Type B pancreatic cell (in vitro differentiated cells): ENCODE measurements around the gene RASL11A. TPM values are rescaled to one million over a fixed set of nuclear protein-coding genes. Genes with fewer than 3 reads are reported as not detected.

Source experiments
- DNase-seq: peaks from one replicate; pipeline ENCODE4 v3.0.0; 2021; ENCODE audit warnings: mixed read lengths; ENCODE audit not compliant: unreplicated experiment; ENCODE audit errors: extremely low spot score
- H3K27ac Mint-ChIP-seq: 2 replicates; pipeline ENCODE4 v1.8.0; 2021; ENCODE audit warnings: mild to moderate bottlenecking, mixed read lengths
- H3K27me3 Mint-ChIP-seq: 2 replicates; pipeline ENCODE4 v1.8.0; 2021; ENCODE audit warnings: mixed read lengths
- H3K36me3 Mint-ChIP-seq: 2 replicates; pipeline ENCODE4 v1.8.0; 2021; ENCODE audit warnings: mixed read lengths
- H3K4me1 Mint-ChIP-seq: one replicate; pipeline ENCODE4 v1.8.0; 2021; ENCODE audit warnings: mixed read lengths; ENCODE audit not compliant: unreplicated experiment
- H3K4me3 Mint-ChIP-seq: 2 replicates; pipeline ENCODE4 v1.8.0; 2021; ENCODE audit warnings: mild to moderate bottlenecking, mixed read lengths
- H3K9me3 Mint-ChIP-seq: 2 replicates; pipeline ENCODE4 v1.8.0; 2021; ENCODE audit warnings: mixed read lengths
- total RNA-seq: library from RNA; stranded (reverse); gene quantifications from 2 replicates; pipeline ENCODE4 v1.2.1, GENCODE V29; 2021; ENCODE audit warnings: low replicate concordance
- TF ChIP-seq, protein P1 (sequence below): fragments of 200-600 bp; sonication (generic); conservative IDR thresholded peaks from 2 replicates; pipeline ENCODE4 v1.5.0; 2021; ENCODE audit warnings: antibody characterized with exemption, mild to moderate bottlenecking

RASL11A gene
- total RNA-seq, 1 donor from 2014 or later = 15.9 TPM

DNA sequence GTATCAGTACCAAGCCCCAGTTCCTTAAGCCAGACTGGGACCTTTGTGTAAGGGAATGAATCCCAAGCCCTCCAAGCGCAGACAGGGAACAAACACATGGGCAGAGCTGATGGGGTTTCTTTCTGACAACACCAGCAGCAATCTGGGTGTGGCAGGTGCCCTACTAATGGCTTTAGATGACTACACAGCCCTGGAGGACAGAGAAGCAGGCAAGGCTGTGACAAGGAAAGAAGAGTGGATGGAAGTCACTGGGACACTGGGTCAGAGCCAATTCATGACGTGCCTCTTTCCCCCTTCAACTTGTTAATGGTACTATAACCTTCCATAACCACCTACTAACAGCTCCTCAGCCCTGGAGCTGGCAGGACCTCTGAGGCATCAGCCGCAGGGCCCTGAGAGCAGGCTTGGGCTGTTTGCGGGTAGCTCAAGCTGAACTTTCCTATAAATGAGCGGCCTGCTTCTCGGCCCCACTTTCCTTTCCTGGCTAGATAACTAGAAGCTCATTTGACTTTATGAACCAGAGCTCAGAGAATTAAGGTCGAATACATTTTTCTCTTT, 38.9 kb downstream of the RASL11A start:
- no peaks in the 10 kb centered on the region for H3K9me3 Mint-ChIP-seq
- no peak overlapping the region for H3K4me3 Mint-ChIP-seq
- H3K4me1 Mint-ChIP-seq = no peaks in the 10 kb centered on the region
- H3K27ac Mint-ChIP-seq = no peak overlapping the region
- H3K36me3 Mint-ChIP-seq = no peaks in the 10 kb centered on the region
- H3K27me3 Mint-ChIP-seq = peaks cover 55% of the 10 kb centered on the region
- TF ChIP-seq, protein P1, sequence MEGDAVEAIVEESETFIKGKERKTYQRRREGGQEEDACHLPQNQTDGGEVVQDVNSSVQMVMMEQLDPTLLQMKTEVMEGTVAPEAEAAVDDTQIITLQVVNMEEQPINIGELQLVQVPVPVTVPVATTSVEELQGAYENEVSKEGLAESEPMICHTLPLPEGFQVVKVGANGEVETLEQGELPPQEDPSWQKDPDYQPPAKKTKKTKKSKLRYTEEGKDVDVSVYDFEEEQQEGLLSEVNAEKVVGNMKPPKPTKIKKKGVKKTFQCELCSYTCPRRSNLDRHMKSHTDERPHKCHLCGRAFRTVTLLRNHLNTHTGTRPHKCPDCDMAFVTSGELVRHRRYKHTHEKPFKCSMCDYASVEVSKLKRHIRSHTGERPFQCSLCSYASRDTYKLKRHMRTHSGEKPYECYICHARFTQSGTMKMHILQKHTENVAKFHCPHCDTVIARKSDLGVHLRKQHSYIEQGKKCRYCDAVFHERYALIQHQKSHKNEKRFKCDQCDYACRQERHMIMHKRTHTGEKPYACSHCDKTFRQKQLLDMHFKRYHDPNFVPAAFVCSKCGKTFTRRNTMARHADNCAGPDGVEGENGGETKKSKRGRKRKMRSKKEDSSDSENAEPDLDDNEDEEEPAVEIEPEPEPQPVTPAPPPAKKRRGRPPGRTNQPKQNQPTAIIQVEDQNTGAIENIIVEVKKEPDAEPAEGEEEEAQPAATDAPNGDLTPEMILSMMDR = no peak
- no peak for DNase-seq

DNA sequence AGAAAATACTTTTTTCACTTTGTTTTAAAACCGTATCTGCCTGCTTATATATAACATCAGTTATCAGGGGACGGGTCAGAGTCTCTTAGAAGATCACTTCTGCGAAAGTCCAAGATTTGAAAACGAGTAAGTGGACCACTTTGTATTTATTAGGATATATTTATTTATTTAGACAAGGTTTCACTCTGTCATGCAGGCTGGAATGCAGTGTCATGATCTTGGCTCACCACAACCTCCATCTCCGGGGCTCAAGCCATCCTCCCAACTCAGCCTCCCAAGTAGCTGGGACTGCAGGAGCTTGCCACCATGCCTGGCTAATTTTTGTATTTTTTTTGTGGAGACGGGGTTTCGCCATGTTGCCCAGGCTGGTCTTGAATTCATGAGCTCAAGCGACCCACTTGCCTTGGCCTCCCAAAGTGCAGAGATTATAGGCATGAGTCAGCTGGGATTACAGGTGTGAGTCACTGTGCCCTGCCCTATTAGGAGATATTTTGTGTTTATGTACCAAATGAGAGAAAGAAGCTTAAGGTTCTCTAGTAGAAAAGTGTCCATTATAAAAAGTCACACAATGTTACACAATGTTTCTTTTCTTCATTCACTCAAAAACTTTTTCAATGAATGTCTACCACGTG, 39.5 kb downstream of the RASL11A start:
- no peaks in the 10 kb centered on the region for H3K4me1 Mint-ChIP-seq
- H3K27me3 Mint-ChIP-seq = peaks cover 54% of the 10 kb centered on the region
- no peak overlapping the region for H3K4me3 Mint-ChIP-seq
- H3K36me3 Mint-ChIP-seq = no peaks in the 10 kb centered on the region
- no peak overlapping the region for H3K27ac Mint-ChIP-seq
- no peak for DNase-seq
- no peaks in the 10 kb centered on the region for H3K9me3 Mint-ChIP-seq
- TF ChIP-seq, protein P1 = no peak

DNA sequence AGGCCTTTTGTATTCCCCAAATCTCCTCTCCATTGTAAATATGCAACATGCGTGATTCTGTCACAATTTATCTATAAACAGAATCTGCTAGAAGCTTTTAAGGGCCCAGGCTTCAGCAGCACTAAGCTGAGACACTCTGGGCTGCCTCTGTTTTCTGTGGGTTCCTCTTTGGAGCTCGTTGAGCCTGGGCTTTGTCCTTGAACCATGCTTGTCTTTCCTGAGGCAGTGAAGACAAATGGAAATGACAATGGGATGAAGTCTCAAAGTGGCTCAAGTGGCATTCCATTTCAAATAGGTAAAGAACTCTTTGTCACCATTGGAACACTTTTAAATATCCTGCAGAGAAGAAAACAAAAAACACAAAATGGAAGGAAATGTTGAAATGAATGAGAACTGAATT, 40.3 kb downstream of the RASL11A start:
- Mint-ChIP-seq H3K9me3 (no peaks in the 10 kb centered on the region), H3K4me1 (no peaks in the 10 kb centered on the region), H3K4me3 (no peak overlapping the region), H3K36me3 (no peaks in the 10 kb centered on the region), H3K27me3 (peaks cover 50% of the 10 kb centered on the region), H3K27ac (no peak overlapping the region)
- TF ChIP-seq, protein P1 = no peak
- no peak for DNase-seq

DNA sequence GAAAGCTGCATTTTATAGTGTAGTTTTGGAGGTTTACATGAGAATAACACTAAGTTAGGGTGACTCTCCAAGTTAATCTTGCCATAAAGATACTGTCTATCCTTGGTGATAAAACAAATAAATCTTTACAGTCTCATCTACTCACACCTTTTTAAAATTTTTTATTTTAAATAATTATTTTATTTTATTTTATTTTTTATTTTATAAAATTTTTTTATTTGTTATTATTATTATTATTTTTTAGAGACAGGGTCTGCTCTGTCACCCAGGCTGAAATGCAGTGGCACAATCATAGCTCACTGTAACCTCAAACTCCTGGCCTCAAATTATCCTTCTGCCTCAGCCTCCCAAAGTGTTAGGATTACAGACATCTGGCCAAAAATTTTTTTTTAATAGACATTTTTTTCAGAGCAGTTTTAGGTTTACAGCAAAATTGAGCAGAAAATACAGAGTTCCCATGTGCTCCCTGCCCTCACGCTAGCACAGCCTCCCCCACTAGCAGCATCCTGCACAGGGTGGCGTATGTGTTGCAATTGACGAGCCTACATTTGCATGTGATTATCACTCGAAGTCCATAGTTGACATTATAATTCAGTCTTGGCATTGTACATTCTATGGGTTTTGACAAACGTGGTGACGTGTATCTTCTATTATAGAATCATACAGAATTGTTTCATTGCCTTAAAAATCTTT, 41.0 kb downstream of the RASL11A start:
- no peaks in the 10 kb centered on the region for H3K4me1 Mint-ChIP-seq
- no peak for DNase-seq
- no peaks in the 10 kb centered on the region for H3K36me3 Mint-ChIP-seq
- no peaks in the 10 kb centered on the region for H3K9me3 Mint-ChIP-seq
- no peak overlapping the region for H3K27ac Mint-ChIP-seq
- peaks cover 51% of the 10 kb centered on the region for H3K27me3 Mint-ChIP-seq
- no peak overlapping the region for H3K4me3 Mint-ChIP-seq
- TF ChIP-seq, protein P1 = no peak

DNA sequence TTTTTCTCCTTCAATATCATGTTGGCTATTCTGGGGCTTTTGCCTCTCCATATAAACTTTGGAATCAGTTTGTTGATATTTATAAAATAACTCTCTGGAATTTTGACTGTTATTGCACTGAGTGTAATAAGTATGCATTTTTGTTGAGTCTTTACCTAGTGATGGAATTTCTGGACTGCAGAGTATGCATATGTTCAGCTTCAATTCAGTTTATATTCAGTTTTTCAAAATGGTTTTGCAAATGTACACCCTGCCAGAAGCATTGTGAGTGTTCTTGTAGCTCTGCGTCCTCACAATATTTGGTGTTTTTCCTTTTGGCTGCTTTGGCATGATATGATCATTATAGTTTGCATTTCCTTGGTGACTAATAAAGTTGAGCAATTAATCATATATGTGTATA, 43.1 kb downstream of the RASL11A start:
- Mint-ChIP-seq H3K27ac (no peak overlapping the region), H3K27me3 (peaks cover 51% of the 10 kb centered on the region), H3K4me3 (no peak overlapping the region), H3K4me1 (no peaks in the 10 kb centered on the region), H3K9me3 (no peaks in the 10 kb centered on the region), H3K36me3 (no peaks in the 10 kb centered on the region)
- no peak for DNase-seq
- TF ChIP-seq, protein P1 = no peak
